Stimulated activated CD8-positive, alpha-beta memory T cell treated with anti-CD3 and anti-CD28 coated beads, Interleukin-15, amount 100 ng/mL, for 24 hours (primary cell): ENCODE data around the gene CLEC18A.
"Not testable (repeated sequence)": the region's sequence is repeated elsewhere in the genome, so short reads cannot be mapped to it uniquely, and the experiment has no call there.

Experiments
- DNase-seq: peaks from one replicate; pipeline ENCODE4 v3.0.0-alpha.2; 2020; ENCODE audit warnings: low read depth

Gene CLEC18A

DNA sequence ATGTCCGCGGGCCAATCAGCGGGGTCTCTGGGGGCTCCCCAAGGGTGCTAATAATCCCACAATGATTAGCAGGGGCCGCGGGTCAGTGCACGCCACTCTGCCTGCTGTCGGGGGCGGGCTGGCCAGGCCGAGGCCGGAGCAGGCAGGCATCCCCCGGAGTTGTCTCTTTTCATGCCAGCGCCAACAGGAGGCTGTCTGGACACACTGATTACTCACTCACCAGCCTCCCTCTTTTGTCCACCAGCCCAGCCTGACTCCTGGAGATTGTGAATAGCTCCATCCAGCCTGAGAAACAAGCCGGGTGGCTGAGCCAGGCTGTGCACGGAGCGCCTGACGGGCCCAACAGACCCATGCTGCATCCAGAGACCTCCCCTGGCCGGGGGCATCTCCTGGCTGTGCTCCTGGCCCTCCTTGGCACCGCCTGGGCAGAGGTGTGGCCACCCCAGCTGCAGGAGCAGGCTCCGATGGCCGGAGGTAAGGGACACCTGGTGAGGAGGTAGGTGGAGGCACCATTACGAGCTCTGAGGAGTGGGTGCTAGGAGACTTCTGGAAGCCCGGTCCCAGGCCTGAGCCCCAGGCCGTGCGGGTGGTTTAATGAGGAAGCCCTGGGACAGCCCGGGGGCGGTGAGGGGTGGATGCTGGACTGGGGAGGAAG lies at the start of gene CLEC18A:
CLEC18A (plus strand) TSS at position 318 of the 655 bp plus-strand sequence; CDS start at position 351, 33 bp downstream.
- DNase-seq: not testable (repeated sequence)

DNA sequence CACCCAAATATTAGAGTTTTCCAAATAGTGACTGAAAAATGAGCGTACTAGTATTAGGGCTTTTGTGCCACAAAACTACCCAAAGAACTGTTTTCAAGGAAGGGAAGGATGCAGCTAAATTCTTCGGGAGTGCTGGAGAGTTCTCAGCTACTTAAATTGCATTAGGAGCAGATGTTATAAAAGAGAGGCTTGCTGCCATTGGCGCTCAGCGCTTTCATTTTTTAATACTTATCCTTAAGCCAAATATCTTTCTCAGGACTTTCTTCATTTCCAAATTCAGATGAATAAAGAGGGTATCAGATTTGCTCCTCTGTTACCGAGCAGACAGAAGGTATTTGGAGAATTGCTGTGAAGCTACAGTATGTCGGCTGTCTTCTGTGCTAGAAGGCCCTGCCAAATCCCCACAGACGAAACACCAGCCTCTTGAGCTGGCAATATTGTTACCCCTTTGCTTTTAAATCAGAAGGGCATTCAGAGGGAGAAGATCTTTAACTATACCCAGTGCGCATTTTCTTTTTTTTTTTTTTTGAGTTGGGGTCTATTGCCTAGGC lies 47.2 kb upstream of the CLEC18A start:
- no peak for DNase-seq

DNA sequence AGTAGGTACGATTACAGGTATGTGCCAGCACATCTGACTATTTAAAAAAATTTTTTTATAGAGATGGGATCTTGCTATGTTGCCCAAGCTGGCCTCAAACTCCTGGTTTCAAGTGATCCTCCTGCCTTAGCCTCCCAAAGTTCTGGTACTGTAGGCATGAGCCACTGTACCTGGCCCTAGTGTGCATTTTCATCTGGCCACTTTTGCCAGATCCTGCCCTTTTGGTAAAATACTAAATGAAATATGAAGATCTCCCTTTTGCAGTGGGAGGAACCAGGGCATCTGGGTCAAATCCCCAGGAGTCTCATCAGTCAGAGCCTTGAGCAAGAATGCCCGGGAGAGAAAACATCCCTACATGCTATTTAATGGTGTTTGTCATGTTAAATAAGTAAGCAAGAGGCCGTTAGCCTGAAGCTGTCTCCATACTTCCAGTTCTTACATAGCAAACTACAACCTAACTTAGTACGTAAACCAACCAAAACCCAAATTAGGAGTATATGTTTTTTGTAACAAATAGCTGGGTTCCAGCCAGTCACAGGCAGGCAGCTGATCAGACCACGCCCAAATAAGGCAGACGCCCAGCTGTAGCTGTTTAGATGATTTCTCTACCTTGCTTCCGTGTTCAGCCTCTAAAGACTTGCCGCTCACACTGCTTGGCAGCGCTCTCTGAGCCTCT lies 46.5 kb upstream of the CLEC18A start:
- DNase-seq: no peak

DNA sequence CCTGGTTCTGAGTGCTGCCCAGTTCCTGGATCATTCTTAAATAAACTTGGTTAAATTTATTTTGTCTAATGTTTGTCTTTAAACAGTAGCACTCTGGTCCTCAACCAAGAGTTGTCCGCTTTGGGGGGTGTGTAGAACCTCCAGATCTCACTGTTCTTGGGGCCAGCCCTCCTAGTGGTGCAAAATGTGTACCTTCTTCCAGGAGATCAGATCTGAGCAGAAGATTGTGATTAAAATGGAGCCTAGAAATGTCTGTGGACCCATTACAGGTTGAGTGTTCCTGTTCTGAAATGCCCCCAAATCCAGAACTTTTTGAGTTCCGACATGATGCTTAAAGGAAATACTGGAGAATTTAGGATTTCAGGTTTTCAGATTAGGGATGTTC lies 46.0 kb upstream of the CLEC18A start:
- no peak for DNase-seq

DNA sequence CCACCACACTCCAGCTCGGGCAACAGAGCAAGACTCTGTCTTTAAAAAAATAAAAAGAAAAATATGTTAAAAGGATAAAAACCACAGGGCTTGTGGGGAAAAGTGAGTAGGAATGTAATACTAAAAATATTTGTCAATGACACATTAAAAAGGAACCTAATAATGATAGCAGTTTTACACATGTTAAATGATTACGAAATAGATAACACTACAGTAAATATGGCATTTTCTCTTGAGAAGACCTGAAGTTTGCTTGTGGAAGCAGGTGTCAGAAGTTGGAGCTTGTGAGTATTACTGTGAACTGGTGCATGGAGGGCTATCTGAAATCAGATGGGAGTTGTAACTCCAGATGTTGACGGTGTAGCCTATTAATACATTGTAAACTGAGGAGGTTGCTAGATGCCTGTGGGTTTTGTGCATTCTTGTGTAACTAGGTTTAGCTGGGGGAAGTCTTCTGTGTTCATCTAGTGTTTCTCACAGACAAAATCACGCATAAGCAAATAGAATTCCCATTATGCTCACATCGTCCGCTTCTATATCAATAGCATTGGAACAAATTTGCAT lies 44.2 kb upstream of the CLEC18A start:
- DNase-seq: no peak

DNA sequence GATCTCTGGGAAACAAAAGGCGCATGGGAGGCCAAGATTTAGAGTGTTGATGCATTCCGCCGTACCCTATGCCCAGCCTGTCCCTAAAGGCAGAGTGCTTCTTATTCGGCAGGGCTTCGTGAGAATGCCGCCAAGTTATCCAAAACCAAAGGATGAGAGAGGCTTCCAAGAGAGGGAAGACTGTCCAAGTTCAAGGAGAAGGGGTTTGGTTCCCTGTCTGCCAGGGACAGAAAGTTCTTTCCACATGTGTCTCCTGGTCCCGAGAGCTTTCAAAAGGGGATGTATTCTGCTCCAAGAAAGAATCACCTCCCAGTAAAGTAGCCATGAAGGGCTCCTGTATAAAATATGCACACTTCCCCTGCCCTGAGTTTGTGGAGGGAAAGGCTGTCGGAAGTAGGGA lies 42.1 kb upstream of the CLEC18A start:
- DNase-seq: no peak

DNA sequence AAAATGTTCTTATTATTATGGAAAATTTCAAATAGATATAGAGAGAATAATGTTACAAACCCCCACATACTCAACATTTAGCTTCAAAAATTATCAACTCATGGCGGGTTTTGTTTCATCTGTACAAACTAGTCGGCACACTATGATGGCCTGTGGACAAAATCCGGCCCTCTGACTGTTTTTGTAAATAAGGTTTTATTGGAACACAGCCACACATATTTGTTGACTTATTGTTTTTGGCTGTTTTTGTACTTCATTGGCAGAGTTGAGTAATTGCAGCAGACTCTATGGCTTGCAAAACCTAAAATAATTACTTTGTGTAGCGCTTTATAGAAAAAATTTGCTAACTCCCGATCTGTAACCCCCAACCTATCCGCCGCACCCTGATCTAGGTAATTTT lies 41.4 kb upstream of the CLEC18A start:
- no peak for DNase-seq

DNA sequence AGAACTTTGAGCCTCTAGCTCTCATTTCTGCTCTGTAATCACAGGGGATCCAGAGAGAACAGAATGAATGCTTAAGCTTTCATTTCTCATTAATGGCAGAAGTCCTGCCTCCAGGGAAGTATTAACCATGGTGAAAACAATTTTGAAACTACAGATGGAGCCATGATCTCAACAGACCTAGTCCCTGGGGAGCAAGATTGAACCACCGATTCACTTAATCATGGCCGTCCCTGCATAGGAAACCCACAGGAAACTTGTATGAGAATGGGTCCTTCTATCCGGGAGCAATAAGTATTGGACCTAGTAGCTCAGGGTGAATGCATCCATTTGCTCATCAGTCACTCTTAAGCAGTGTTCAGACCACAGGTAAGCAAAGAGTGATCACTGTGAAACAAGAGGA lies 40.2 kb upstream of the CLEC18A start:
- no peak for DNase-seq

DNA sequence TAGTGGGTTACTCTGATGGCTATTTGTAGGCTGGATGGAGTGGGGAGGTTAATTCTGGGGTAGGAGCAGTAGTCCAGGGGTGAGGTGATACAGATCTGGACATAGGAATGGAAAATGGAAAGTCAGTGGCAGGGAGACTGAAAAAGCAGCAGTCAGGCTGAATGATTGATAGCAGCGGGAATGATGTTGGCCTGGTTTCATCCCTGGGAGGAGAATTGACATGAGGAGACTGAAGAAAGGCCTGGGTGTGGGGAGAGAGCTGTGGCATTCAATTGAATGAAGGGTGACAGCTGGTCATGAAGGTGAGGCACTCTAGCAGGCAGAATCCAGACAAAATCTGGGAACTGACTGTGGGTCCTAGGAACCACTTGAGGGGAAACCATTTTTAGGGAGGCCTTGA lies 34.7 kb upstream of the CLEC18A start:
- no peak for DNase-seq

DNA sequence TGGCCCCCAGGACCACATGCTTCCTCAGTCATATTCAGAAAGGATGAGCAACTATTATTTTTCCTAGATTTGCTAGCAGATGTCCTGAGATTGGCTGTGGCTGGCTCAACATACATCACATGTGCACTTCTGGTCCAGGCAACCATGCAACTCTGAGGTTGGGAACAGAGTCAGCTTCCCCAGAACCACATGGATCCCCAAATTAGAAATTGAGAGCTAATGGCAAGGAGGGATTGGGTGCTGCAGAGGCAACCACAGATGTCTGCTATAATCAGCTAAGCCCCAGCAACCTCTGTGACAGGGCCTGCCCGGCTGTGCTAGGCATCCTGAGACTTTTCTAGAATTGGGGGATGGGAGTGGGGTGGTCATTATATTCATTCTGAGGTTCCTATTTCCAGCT lies 33.8 kb upstream of the CLEC18A start:
- no peak for DNase-seq

DNA sequence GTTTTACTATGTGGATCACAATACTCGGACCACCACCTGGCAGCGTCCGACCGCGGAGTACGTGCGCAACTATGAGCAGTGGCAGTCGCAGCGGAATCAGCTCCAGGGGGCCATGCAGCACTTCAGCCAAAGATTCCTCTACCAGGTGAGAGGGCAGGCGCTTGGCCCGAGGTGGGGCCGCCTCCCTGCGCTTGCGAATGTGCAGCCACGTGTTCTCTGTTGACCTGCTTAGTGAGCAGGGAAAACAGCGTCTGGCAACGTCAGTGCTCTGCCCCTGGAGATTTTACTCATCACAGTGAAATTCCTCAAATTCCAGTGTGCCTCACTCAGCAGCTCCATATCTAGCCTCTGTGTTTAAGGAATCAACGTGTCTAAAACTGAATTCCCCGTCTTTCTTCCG lies 33.4 kb upstream of the CLEC18A start:
- no peak for DNase-seq

DNA sequence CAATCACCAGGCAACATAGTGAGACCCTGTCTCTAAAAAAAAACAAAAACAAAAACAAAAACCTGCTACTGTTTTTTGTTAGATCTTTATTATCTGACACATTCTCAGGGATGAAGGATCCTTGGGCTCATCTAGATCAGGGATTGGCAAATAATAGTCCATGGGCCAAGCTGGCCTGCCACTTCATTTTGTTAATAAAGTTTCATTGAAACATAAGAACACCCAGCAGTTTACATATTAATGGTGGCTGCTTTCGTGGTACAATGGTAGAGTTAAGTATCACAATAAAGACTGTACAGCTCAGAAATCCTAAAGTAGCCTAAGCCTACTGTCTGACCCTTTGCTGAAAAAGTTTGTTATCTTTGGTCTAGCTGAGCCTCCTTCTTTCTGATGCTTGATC lies 32.9 kb upstream of the CLEC18A start:
- DNase-seq: no peak

DNA sequence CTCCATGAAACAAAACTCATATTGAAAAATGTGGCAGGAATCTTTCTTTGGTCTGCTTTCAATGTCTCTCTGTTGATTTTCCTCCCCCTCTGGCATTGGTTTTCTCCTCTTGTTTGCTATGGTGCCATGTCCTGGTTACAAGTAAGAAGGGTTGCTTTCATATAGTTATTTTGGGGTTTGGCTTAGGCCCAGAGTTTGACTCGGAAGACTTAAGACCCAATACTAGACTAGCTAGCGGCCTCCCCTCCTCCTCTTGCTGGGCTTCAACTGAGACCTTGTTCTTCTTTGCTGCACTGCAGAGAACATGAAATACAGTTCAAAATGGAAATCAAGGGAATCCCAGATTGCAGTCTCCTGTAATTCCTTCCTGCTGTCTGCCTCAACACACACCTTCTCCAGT lies 30.0 kb upstream of the CLEC18A start:
- DNase-seq: no peak

DNA sequence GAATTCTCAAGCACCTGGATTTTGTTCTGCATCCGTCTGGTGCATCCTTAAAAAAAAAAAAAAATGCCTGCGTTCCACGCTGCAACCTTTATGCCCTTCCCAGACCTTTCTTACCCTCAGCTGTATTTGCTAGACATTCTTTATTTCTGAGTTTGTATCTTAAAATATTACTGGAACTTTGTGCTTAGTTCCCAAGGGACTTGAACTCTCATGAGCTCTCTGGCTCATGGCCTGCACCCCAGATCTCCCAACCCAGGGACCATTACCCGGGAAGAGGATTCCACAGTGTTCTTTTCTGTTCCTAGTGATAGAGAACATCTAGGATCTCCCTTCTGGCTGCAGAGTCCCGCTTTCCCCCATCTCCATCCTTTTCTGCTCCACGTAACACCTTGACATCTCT lies 28.9 kb upstream of the CLEC18A start:
- no peak for DNase-seq

DNA sequence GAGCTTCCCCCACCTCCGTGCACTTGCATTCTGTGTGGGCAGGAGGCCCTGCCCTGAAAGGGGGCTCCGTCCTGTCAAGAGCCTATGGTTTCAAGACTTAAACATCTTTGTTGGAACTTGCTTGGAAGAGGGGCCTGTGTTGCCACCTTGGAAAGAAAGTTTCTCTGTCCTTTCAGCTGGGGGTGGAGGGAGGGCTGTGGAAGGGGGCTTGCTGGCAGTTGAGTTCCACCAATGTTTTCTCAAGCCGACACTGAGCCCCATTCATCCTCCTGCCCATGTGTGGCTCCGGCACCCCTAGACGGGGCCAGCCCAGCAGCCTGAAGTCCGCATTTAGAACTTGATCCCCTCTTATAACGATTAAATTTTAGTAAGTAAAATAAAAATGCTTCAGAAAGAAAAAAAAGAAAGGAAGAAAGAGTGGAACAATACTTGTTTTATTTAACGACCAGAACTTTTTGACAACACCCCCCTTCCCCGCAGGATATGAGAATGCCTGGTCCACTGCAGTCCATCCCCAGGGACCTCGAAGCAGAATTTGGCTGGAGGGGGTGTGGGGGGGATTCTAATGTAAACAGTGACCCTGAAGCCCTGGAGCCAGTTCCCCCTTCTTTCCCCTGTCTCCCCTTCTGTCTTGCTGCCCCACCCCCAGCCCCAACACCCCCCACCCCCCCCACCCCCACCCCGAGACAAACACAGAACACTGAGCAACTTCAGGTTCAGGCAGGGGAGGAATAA lies 26.9 kb upstream of the CLEC18A start:
- DNase-seq: no peak

DNA sequence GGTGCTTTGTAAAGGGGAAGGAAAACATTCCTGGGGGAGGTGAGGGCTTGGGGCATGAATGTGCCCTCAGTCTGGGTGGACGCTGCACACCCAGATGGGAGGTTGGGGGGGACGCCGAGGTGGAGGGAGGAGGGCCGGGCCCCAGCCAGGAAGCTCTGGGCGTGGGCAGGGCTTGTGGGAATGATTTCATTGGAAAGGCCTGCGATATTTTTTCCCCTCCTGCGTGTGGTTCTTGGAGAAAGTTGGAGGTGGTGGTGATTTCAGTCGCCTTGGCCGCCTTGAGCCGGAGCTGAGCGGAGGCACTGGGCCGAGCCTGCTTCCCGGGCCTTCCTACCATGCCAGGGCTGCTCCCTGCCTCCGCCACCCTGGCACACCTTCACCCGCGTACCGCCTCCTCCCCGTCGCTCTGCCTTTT lies 26.4 kb upstream of the CLEC18A start:
- no peak for DNase-seq

DNA sequence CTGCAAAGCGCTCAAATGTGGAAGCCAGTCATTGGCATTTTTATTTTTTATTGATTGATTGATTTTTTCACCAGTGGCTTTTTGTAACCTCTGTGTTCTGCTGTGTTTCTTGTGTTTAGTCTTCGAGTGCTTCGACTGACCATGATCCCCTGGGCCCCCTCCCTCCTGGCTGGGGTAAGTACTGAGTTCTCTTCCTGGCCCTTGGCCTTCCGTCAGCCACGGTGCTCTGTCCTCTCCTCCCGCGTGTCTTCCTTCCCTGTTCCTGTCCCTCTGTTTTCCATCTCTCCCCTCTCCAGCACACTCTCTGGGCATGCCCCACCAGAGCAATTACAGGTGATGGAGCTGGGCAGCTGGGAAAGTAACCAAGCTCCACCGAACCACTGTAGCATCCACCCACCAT lies 25.8 kb upstream of the CLEC18A start:
- DNase-seq: no peak

DNA sequence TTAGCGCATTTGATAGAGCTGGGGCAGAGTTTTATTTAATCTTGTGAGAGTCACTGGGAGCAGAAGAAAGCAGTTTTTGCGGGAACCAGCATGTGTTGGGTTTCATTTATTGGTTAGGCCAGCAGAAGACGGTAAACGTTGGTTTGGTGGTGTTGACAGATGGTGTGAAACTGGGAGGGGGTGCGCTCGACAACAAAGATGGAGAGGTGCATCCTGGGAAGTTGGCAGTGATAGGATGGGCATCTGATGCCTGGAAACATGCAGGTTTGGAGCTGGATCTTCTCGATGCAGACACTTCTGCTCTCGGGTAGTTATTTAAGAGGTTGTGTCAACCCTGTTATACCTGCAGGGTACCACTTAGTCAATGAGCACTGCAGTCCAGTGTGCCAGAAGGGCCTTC lies 24.9 kb upstream of the CLEC18A start:
- no peak for DNase-seq

DNA sequence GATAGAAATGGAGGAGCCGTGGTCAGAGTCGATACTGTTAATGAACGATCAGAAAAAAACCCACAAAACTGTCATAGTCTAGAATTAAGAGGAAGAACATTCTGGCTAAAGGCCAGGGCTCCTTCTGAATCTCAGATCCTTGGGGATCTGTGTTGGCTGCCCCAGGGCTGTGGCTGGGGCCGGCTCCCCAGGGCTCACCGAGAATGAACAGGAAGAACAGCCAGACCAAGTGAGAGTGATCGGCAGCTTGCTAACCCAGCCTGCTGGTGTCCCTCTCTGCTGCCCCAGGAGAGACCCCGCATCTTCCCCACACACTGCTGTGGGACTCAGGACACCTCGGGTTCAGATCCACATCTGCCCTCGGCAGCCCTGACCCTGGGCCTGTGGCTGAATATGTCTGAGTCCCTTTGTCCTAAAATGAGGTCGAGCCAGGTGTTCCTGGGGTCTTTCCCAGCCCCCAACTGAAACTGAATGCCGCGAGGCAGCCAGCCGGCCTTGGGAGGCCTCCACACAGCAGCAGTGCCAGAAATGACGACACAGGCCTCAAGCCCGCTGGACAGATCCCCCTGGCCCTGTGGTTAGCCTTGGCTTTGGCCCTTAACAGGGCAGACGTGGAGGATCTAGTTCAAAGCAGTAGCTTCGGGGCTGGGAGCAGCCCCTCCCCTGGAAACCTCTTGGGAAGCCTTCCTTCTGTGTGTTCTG lies 23.9 kb upstream of the CLEC18A start:
- DNase-seq: no peak

DNA sequence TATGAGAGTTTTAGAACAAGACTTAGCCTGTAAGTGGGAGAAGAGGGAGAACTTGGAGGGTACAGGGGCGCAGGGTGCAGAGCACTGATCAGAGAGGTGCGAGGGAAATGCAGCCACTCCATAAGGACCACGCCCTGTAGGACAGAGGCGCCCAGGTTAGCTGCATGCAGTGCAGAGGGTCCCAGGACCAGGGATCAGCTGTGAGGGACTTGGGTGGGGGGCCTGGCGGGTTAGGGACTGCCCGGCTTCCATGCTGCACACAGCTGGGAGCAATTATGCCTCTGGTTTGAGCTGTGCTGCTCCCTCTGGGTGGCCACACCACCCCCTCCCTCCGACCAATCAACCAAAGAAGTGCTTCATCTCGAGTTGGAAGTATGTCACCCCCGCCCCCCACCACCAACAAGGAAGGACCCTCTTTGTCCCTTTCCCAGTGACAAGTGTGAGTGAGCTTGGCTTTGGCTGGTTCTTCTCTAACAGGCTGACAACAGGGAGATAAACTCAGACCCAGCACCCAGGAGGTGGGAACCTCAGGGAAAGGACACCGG lies 22.2 kb upstream of the CLEC18A start:
- no peak for DNase-seq

DNA sequence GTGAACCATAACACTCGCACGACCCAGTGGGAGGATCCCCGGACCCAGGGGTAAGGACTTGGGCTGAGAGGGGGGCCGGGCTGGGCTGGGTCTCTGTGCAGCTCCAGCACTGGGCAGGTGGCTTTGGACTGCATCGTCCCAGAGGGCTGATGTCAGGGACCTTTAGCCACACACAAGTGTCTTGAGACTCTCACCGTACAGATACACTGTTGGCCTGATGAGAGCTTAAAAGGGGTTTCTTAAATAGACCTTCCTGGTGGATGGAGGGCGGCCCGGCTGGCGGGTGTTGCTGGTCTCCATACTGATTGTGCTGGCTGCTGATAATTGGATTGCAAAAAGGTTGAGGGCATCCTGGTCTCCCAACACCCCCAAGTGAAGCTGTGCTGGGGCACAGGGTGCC lies 21.7 kb upstream of the CLEC18A start:
- no peak for DNase-seq
